HepG2 (cell line): Measurements from ENCODE around the gene ATP2B3. TPM values are rescaled to one million over a fixed set of nuclear protein-coding genes. Genes with fewer than 3 reads are reported as not detected.

Experiments
- ARNT2 ChIP-seq: sonication (generic); formaldehyde crosslinking; IDR thresholded peaks from 2 replicates; pipeline ENCODE4 v1.8.0; 2022; ENCODE audit warnings: mild to moderate bottlenecking, low read depth, missing genetic modification reagents, moderate library complexity
- FIP1L1 ChIP-seq: fragments of 200-400 bp; formaldehyde crosslinking; IDR thresholded peaks from 2 replicates; pipeline ENCODE4 v1.6.1; 2018; ENCODE audit warnings: low read depth, mild to moderate bottlenecking, low read length, moderate library complexity, borderline replicate concordance; ENCODE audit not compliant: insufficient read depth
- FOXO1 ChIP-seq: sonication (generic); formaldehyde crosslinking; IDR thresholded peaks from 2 replicates; pipeline ENCODE4 v1.4.0; 2020; ENCODE audit warnings: missing genetic modification reagents
- HINFP ChIP-seq: sonication (generic); formaldehyde crosslinking; IDR thresholded peaks from 2 replicates; pipeline ENCODE4 v1.4.0; 2020; ENCODE audit warnings: low read depth, mild to moderate bottlenecking, missing genetic modification reagents
- ISL2 ChIP-seq: sonication (generic); formaldehyde crosslinking; IDR thresholded peaks from 2 replicates; pipeline ENCODE4 v1.5.0; 2020; ENCODE audit warnings: missing genetic modification reagents
- MEIS2 ChIP-seq: sonication (generic); formaldehyde crosslinking; IDR thresholded peaks from 2 replicates; pipeline ENCODE4 v1.9.0; 2021; ENCODE audit warnings: mild to moderate bottlenecking, missing genetic modification reagents
- MTA1 ChIP-seq: sonication (generic); formaldehyde crosslinking; IDR thresholded peaks from 2 replicates; pipeline ENCODE4 v1.4.0; 2020; ENCODE audit warnings: missing genetic modification reagents, mild to moderate bottlenecking, borderline replicate concordance
- NFE2L1 ChIP-seq: sonication (generic); formaldehyde crosslinking; IDR thresholded peaks from 2 replicates; pipeline ENCODE4 v1.4.0; 2020; ENCODE audit warnings: missing genetic modification reagents, mild to moderate bottlenecking, borderline replicate concordance
- NFRKB ChIP-seq: fragments of 450-650 bp; IDR thresholded peaks from 2 replicates; pipeline ENCODE4 v1.6.1; 2017
- NR2F1 ChIP-seq, 2 experiments: fragments of 450-650 bp in 1 of 2; formaldehyde crosslinking in 1 of 2; IDR thresholded peaks; 2 replicates each; pipeline versions ENCODE4 v1.5.0 to v1.6.1; 2016 to 2020; ENCODE audit warnings: mild to moderate bottlenecking in 1 of 2, missing compliant biosample characterization in 1 of 2, missing genetic modification reagents in 1 of 2, moderate library complexity in 1 of 2
- PCBP1 ChIP-seq: fragments of 200-400 bp; formaldehyde crosslinking; IDR thresholded peaks from 2 replicates; pipeline ENCODE4 v1.6.1; 2017; ENCODE audit warnings: mild to moderate bottlenecking, low read depth, low read length, borderline replicate concordance
- PRDM10 ChIP-seq: sonication (generic); formaldehyde crosslinking; IDR thresholded peaks from 2 replicates; pipeline ENCODE4 v1.4.0; 2020; ENCODE audit warnings: low read depth, missing genetic modification reagents
- PRPF4 ChIP-seq: fragments of 200-400 bp; formaldehyde crosslinking; IDR thresholded peaks from 2 replicates; pipeline ENCODE4 v1.6.1; 2016; ENCODE audit warnings: low read length, low read depth; ENCODE audit not compliant: poor library complexity, severe bottlenecking
- RFXAP ChIP-seq: sonication (generic); formaldehyde crosslinking; IDR thresholded peaks from 2 replicates; pipeline ENCODE4 v1.4.0; 2020; ENCODE audit warnings: missing genetic modification reagents, borderline replicate concordance
- SYNCRIP ChIP-seq: fragments of 200-400 bp; formaldehyde crosslinking; IDR thresholded peaks from 2 replicates; pipeline ENCODE4 v1.6.1; 2018; ENCODE audit warnings: mild to moderate bottlenecking, low read depth, low read length; ENCODE audit not compliant: insufficient read depth
- TFAP4 ChIP-seq: sonication (generic); IDR thresholded peaks from 2 replicates; pipeline ENCODE4 v1.6.1; 2016; ENCODE audit warnings: low read depth, borderline replicate concordance
- WIZ ChIP-seq: sonication (generic); formaldehyde crosslinking; IDR thresholded peaks from 2 replicates; pipeline ENCODE4 v1.5.1; 2020; ENCODE audit warnings: mild to moderate bottlenecking, missing genetic modification reagents
- ZNF432 ChIP-seq: sonication (generic); formaldehyde crosslinking; IDR thresholded peaks from 2 replicates; pipeline ENCODE4 v1.5.0; 2020; ENCODE audit warnings: missing genetic modification reagents, mild to moderate bottlenecking, borderline replicate concordance
- ZNF530 ChIP-seq: sonication (generic); formaldehyde crosslinking; IDR thresholded peaks from 2 replicates; pipeline ENCODE4 v1.5.0; 2020; ENCODE audit warnings: low read depth, mild to moderate bottlenecking, missing genetic modification reagents
- ZNF552 ChIP-seq: sonication (generic); formaldehyde crosslinking; IDR thresholded peaks from 2 replicates; pipeline ENCODE4 v1.9.0; 2022; ENCODE audit warnings: missing genetic modification reagents, mild to moderate bottlenecking, borderline replicate concordance
- ZNF562 ChIP-seq: sonication (generic); formaldehyde crosslinking; IDR thresholded peaks from 2 replicates; pipeline ENCODE4 v1.8.0; 2022; ENCODE audit warnings: missing genetic modification reagents, borderline replicate concordance
- ZNF597 ChIP-seq: sonication (generic); formaldehyde crosslinking; IDR thresholded peaks from 2 replicates; pipeline ENCODE4 v1.5.0; 2020; ENCODE audit warnings: missing genetic modification reagents
- ZNF775 ChIP-seq: sonication (generic); formaldehyde crosslinking; IDR thresholded peaks from 2 replicates; pipeline ENCODE4 v1.4.0; 2020; ENCODE audit warnings: missing genetic modification reagents, mild to moderate bottlenecking, moderate library complexity, borderline replicate concordance
- polyA plus RNA-seq, 8 experiments: library from polyadenylated mRNA; depleted of rRNA in 3 of 8; stranded (reverse) in 7 of 8; unstranded in 1 of 8; fragments of >200 nt; fragmentation: Illumina TruSeq in 4 of 8; extraction: Trizol in 4 of 8; gene quantifications; 2 replicates each; pipeline versions ENCODE4 v1.2.1 to v1.2.3, GENCODE V29; 2011 to 2016; ENCODE audit warnings: low read depth in 4 of 8, missing spikeins in 1 of 8, mixed read lengths in 1 of 8; ENCODE audit not compliant: insufficient read depth in 1 of 8
- total RNA-seq, 5 experiments: library from RNA; depleted of rRNA; stranded (reverse); fragments of >200 nt; fragmentation: Illumina TruSeq; extraction: Trizol; gene quantifications; 2 replicates each; pipeline ENCODE4 v1.2.3, GENCODE V29; 2016; ENCODE audit warnings: low read depth in 1 of 5

ATP2B3 gene
- total and polyA plus RNA-seq, 2 of the 13 experiments (the other 11 are each of a cell fraction or from before 2014, with no cell fraction given) = not detected

DNA sequence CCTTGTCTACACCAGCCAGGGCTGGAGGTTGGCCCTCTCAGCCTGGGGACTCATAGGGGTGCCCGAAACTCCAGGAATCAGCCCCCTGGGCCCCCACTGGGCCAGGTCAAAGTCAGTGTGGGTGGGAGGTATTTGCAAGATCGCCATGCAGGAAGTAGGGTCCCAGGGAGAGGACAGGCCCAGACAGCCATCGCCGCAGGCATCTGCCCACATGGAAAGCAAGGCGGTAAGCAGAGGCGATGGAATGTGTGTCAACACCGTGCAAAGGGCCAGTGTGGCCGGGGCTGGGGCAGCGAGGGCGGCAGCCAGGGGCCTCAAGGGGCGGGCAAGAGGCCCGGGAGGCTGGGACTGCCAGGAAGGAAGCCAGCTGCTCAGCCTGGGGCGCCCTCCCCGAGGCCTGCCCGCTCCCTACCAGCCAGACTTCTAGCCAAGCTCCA is 110.3 kb downstream of the ATP2B3 start (continued):
- TF ChIP-seq NR2F1 (CRISPR knock-in tag; IDR thresholded peaks at IDR 0.05) (no peak), PRPF4 (no peak), ARNT2 (CRISPR knock-in tag) (0 out of 2 replicates have a peak, but pooled peaks have one; percentile 64), FOXO1 (peak; percentile 91), PRDM10 (CRISPR knock-in tag) (0 out of 2 replicates have a peak, but pooled peaks have one; percentile 58), FIP1L1 (no peak), ZNF432 (CRISPR knock-in tag) (no peak), TFAP4 (peak; percentile 73; the same call in 1 of the 2 replicates), NFE2L1 (CRISPR knock-in tag) (no peak), PCBP1 (no peak), ZNF530 (CRISPR knock-in tag) (no peak), MTA1 (CRISPR knock-in tag) (no peak; the same call in 1 of the 2 replicates), RFXAP (CRISPR knock-in tag) (no peak), ZNF562 (CRISPR knock-in tag) (no peak), ISL2 (CRISPR knock-in tag) (peak; percentile 75; the same call in 1 of the 2 replicates), ZNF775 (CRISPR knock-in tag) (no peak), WIZ (CRISPR knock-in tag) (no peak), NFRKB (no peak), ZNF597 (CRISPR knock-in tag) (no peak), HINFP (0 out of 2 replicates have a peak, but pooled peaks have one; percentile 19), MEIS2 (CRISPR knock-in tag) (no peak; the same call in none of the 2 replicates), ZNF552 (CRISPR knock-in tag) (peak; percentile 59; the same call in 1 of the 2 replicates), SYNCRIP (no peak)
